GM18499 (cell line): ENCODE measurements around the gene ARHGAP42.
"Not testable (repeated sequence)": the region's sequence is repeated elsewhere in the genome, so short reads cannot be mapped to it uniquely, and the experiment has no call there.

Source experiments
- ATAC-seq: cut with Tn5 transposase; IDR thresholded peaks from one replicate; pipeline ENCODE4 v1.9.1; 2021; ENCODE audit warnings: moderate number of reproducible peaks; ENCODE audit not compliant: insufficient read depth, unreplicated experiment

ARHGAP42 gene

DNA sequence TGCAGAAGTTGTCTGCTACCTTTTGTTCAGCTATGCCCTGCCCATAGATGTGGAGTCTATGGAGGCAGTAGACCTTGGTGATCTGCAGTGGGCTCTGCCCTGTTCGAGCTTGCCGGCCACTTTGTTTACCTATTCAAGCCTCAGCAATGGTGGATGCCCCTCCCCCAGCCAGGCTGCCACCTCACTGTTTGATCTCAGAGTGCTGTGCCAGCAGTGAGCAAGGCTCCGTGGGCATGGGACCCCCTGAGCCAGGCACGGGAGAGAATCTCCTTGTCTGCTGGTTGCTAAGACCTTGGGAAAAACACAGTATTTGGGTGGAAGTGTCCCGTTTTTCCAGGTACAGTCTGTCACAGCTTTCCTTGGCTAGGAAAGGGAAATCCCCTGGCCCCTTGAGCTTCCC lies 214.4 kb downstream of the ARHGAP42 start:
- ATAC-seq, result not testable (repeated sequence)

DNA sequence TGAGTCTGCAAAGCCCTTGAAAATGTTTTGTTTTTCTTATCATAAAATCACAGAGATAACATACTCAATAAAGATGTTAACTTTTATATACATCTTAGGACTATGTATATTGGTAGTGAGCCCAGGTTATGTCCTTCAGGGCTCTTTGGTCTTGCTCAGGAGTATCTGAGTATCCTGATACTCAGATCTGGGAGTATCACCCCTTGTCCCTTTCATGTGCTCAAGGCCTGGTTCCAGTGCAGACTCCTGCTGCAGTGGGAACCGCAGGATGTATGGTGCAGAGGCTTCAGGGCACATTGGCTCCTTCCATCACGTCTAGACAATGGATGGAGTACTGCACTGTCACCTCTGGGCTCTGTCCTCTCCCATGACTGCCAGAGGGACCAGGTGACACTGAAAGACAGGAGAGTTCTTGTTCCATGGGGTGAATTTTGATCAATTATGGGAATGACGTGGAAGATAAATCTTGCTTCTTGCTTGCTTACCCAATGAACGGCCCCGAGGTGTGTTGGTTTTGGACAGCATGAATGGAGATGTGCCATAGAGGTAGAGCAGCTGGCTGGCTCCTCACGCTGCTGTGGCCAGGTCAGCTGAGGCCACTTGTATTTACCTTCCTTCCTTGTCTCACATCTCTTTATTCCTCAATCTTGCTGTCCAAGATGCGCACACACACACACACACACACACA lies 215.5 kb downstream of the ARHGAP42 start:
- ATAC-seq, result no peak

DNA sequence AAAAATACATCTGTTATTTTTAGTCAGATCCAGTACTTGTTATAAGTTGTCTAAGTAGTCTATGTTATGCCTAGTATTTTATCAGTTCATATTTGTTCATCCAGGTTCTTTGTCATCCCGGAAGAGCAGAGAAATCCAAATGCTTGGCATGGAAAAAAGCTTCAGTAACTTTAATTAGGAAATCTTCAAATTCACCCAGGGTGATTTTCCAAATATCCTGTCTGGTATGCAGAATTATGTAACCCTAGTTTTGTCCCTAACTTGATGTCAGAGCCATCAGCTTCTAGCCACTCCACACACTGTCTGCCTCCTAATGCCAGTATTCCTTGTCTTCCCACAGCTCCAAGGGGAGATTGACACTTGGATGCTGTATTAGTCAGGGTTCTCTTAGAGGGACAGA lies 216.2 kb downstream of the ARHGAP42 start:
- ATAC-seq, result no peak

DNA sequence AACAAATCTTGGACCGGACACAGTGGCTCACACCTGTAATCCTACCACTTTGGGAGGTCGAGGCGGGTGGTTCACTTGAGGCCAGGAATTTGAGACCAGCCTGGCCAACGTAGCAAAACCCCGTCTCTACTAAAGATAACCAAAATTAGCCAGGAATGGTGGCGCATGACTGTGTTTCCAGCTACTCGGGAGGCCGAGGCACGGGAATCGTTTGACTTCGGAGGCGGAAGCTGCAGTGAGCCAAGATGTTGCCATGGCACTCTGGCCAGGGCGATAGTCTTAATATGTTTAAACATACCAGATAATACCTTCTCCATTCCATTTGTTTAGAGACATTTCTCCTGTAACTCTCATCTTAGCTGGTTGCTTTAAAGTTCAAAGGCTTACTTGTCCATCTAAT lies 218.6 kb downstream of the ARHGAP42 start:
- no peak for ATAC-seq

DNA sequence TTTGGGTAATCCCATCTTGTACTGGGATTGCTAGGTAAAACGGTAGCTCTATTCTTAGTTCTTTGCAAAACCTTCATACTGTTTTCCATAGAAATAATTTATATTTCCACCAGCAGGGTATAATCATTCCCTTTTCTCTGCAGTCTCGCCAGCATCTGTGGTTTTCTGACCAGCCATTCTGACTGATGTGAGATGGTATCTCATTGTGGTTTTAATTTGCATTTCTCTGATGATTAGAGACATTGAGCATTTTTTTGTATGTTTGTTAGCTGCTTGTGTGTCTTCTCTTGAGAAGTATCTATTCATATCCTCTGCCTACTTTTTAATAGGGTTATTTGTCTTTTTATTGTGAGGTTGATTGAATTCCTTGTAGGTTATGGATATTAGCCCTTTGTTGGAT lies 221.7 kb downstream of the ARHGAP42 start:
- ATAC-seq, result peak; percentile 31

DNA sequence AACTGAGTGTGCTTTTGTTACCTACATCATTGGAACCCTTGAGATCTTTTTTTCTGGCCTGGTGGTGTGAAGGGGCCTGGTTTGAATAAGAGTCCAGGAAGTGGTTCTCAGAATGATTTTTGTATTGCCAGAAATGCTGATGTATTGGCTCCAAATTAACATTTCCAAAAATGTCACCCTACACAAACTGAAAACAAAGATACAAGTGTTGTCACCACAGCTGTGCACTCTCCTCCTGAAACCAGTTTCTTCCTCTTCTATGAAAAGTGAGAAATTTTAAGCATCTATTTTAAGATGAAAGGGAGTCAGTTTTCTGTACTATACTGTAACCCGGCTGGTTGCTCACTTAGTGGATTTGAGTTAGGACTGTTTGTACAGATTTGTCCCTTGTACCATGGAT lies 223.7 kb downstream of the ARHGAP42 start:
- ATAC-seq, result peak; percentile 94

DNA sequence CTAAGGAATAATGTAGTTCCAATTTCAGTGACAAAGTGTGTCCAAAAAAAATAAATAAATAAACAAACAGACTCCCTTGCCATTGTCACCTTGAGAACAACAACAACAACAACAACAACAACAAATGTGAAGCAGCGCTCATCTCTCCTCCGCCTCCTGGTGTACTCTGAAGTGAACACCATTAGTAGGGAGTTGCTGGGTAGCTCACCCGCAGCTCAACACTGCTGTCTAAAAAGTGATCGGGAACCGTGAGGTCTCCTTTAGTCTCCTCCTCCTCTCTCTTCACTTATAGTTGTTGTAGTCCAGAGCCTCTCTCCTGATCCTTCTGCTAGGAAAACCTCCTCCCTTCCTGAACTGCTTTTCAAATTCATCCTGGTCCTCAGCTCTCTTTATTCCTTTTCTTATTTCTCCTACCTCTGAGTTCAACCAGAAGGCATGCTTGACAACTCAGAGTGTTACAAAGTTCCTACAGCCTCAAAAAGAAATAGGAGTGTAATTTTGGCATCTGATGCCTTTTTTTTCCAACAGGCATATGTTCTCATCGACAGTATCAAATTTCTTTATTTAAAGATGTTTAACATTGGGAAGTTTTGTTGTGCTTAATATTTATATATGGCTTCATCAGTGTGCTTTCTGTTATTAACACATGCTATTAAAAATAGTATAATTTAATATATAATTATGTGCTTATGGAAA lies 227.5 kb downstream of the ARHGAP42 start:
- no peak for ATAC-seq

DNA sequence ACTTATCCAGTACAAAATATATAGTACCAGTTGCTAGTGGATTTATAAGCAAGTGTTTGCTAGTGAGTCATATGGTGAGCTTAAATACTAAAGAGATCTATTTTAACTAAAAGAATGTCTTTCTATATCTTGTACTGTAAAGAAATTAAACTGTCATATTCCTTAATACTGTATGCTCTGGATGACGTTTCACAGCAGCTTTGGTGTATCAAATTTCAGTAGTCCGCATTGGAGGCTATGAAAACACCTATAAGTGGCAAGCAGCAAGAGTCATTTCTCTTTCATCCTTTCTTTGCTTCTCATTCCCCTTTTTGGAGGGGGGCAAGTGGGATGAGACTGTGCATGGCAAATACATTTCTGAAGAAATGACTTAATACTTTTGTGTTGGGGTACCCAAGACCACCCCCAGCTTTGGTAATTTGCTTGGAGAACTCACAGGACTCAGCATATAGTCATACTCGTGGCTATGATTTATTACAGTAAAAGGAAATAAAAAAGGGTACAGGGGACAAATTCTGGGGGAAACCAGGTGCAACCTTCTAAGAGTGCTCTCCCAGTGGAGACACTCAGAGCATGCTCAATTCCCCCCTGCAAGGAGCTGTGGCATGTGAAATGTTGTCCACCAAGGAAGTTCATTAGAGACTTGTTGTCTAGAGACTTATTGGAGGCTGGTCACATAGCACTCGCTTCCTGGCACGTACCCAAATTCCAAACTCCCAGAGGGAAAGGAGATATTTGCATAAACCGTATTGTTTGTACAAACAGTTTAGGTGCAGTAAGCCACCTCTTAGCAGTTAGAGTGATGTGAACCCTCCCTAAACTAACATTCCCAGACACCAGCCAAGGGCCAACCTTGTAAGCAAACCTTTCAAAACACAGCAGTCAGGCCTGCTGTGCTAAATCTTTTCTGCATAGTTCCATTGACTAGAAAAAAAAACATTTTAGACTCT lies 231.7 kb downstream of the ARHGAP42 start:
- ATAC-seq, result no peak

DNA sequence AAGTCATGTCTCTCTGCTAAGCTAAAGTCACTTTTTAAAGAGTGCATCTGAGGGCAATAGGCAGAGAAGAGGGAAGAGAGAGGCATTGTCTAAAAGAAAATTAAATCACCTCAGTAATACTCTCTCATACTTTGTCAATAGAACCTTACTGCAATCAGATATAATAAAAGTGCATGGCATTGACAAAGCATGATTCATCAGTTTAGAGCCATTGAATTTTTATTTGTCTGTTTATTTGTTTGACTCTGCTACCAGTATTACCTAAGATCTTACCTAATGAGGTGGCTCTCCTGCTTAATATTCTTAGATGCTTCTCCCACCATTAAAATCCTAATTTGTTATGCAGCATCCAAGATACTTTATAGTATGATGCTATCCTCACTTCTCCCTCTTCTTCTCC lies 233.5 kb downstream of the ARHGAP42 start:
- no peak for ATAC-seq

DNA sequence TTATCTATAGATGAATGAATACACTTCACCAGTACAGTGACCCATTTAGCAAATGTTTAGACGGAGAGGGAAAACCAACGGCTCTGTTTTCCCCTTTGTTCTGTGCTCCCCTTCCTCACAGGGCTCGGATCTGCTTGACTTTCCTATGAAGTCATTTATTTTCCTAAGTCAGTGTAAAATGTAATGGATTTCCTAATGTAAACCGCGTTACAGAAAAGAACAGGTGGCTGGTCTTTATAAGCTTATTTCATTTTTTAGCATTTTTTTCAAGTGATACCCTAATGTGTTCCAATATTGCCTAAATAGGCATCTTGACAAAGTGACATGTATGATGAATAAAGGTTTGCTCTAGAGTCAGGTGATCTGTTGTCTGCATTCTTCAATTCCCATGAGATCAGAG lies 235.0 kb downstream of the ARHGAP42 start:
- no peak for ATAC-seq

DNA sequence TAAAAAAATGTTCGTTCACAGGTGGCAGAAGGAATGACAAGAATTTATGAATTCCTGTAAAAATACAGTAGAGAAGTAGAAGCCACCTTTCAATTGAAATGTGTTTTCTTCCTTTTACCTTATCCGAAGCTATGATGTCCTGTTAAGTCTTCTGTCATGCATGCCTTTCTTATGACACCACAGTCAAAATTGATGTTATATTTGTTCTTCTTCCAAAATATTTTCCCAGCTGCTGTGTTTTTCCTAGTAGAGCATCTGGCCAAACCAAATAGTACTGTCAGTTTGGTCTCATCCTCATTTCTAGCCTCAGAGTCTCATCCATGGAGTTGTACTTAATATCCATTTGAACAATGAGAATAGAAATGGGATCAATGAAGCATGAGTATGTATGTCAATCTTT lies 236.5 kb downstream of the ARHGAP42 start:
- no peak for ATAC-seq

DNA sequence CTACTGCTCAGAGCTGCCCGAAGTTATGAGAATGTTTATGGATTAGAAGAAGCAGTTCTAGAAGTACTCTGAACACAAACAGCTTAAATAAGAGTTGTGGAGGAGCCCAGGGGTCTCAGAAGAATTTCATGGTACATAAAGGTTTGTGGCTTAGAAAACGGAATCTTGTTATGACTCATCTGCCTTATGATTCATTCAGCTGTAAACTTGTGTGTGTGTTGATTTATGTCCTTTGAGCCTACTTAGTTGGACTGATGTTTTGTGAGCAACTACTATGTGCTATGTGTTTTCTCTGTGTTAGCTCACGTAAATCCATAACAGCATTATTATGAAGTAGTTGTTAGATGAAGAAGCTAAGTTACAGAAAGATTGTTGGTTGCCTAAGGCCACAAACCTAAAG lies 238.8 kb downstream of the ARHGAP42 start:
- ATAC-seq, result peak; percentile 83

DNA sequence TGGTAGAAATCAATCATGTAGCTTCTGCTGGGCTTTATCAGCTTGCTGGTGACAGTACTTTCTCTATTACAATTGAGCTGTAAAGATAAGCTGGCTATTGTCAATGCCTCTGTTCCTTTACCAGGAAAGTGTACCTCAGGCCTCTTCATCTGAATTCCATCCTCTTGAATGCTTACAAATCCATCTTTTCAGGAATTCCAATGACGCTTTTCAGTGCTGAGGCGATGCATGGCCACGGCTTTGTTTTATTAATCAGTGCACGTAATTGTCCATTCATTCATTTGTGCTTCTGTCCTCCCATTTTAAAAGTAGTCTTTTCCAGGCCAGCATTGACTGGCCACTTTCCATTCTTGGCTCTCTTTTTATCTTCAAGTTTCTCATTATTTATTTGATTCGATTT lies 240.5 kb downstream of the ARHGAP42 start:
- no peak for ATAC-seq

DNA sequence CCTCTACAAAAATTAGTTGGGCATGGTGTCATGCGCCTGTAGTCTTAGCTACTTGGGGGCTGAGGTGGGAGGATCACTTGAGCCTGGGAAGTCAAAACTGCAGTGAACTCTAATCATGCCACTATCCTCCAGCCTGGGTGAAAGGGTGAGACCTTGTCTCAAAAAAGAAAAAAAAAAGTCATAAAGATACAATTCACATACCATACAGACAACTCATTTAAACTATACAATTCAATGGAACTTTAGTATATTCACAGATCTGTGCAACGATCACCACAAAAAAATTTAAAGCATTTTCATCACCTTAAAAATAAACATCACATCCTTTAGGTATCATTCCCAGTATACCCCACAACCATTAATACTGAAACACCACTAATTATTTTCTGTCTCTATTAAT lies 241.3 kb downstream of the ARHGAP42 start:
- no peak for ATAC-seq

DNA sequence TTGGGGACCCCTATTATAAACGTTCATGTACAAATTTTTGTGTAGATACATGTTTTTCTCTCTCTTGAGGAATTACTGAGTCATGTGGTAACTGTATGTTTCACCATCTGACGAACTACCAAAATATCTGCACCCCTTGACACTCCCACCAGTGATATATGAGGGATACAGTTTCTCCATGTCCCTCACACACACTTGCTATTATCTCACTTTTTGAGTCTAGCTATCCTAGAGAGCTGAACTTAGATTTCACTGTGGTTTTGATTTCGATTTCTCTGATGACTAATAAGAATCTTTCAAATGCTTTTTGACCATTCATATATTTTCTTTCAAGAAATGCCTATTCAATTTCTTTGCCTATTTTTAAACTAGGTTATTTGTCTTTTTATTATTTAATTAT lies 242.3 kb downstream of the ARHGAP42 start:
- ATAC-seq, result peak; percentile 53

DNA sequence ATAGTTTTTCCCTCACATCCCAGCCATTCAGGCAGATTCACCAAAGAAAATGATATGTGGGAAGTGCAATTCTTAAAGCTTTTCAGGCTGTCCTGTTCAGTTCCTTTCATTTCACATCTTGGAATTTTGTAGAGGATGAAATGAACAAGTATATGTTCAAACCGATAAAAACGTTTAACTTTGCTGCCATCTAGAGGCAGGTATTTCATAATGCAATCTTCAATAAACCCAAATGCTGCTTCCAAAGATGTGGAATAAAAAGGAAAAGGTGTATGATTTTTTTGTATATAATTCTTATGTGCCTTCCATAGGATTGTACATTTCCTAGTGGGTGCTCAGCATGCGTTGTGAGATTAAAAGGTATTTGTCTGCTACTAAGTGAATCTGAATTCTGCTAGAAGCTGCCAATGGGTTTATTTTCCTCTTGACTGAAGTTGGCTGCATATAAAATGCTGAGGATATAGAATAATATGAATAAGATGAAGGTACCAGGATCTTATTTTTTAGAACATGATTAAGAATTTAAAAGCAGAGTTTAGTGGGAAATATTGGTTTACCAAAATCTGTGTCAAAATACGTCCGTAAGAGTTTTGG lies 243.2 kb downstream of the ARHGAP42 start:
- ATAC-seq, result no peak

DNA sequence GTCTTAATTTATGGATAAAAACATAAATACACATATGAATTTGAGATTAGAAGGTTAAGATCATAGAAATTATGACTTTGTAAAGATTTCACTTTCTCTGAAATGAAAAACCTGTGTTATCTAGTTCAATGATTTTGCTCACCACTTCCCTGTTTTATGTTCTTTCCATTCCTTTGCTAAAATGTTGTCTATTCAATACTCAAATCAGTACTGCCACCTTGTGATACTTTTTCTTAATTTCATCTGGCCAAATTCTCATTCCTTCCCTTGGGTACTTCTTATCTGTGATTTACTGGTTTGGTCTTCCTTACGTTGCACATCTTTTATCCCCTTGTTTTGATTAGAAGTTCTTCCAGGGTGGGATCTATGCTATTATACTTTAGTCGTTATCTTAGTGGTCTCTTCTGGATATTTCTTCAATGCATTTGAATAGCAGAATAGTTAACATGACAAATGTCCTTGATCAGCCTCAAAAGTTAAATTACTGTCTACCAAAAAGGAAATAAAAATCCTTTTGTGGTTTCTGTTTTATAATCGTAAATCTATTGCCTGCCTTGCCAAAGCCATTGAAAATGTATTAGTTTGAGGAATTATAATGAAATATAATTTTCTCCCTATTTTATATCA lies 245.5 kb downstream of the ARHGAP42 start:
- ATAC-seq, result peak; percentile 36

DNA sequence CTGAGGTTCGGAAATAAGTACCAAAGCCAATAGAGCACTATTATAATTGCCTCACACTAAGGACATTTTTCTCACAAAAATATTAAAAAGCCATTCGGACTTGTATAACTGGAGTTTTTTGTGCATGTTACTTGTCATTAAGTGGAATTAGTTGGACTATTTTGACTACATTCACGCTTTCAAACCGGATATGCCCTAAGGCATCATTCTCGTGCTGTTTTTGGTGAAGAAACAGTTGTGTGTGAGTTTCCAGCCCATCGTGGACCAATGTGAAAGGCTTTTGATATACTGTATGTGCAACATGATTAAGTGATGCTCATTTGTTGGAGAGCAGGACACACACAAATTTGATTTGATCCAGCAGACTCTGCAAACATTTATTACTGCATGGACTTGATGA lies 249.7 kb downstream of the ARHGAP42 start:
- ATAC-seq, result no peak

DNA sequence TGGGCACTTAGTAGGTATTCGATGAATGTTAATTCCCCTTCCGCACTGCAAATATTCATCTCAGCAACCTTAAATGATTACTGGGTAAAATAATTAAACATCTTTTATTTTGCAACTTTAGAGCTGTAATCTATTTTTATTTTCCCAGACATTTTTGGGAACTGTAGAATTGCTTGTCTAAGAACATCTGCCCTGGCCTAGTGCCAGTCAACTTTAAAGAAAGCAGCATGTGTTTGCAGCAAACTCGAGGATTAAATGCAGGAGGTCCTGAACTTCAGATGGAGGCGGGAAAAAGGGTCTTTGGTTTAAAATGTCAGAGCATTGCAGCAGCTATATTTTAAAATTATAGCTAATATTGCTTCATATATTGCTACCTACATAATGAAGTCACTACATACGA lies 252.5 kb downstream of the ARHGAP42 start:
- ATAC-seq, result no peak

DNA sequence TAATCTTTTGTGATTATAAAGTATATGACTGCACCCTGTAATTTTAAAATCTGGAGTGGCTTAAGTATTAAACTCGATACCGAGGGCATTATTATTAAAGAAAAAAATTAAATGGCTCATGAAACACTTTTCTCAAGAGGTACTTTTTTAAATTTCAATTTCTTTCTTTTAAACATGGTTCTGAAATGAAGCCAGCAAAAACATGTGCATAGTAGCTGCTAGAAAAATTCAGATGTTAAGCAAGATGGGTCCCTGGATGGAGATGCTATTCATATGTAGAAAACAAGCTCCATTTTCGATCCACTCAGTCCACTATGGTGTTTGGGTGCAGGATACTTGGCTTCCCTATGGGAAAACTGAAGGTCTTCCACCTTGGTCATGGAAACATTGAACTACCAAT lies 253.0 kb downstream of the ARHGAP42 start:
- no peak for ATAC-seq
